Measurements from ENCODE around the gene ERC2. TPM values are rescaled to one million over a fixed set of nuclear protein-coding genes. Genes with fewer than 3 reads are reported as not detected.
A peak's percentile ranks its signal among the peaks of the same experiment; 100 is the strongest.

ERC2 gene
- total RNA-seq, 2 donors from 2014 or later, result 0.14 TPM; not detected in 1

- ATAC-seq, result no peak
- intact Hi-C loops (cut with DNase I, micrococcal nuclease), result no loop called here
- DNase-seq, result no peak
These were observed 818.3 kb downstream of the ERC2 start for GRCh38 chr3:55650011-55650410.

- no peak for DNase-seq
- intact Hi-C loops (cut with DNase I, micrococcal nuclease), result no loop called here
- no peak for ATAC-seq
These were observed 818.7 kb downstream of the ERC2 start for GRCh38 chr3:55649554-55649953.

GRCh38 chr3:55648591-55649318 is 819.5 kb downstream of the ERC2 start:
- no peak for ATAC-seq
- intact Hi-C loops (cut with DNase I, micrococcal nuclease), result no loop called here
- no peak for DNase-seq

- intact Hi-C loops (cut with DNase I, micrococcal nuclease), result no loop called here
- ATAC-seq (no peak), DNase-seq (no peak)
These were observed 820.6 kb downstream of the ERC2 start for GRCh38 chr3:55647670-55648069.

GRCh38 chr3:55647063-55647462 is 821.2 kb downstream of the ERC2 start:
- ATAC-seq (no peak), DNase-seq (no peak)
- intact Hi-C loops (cut with DNase I, micrococcal nuclease), result no loop called here

GRCh38 chr3:55646121-55646520 is 822.1 kb downstream of the ERC2 start:
- ATAC-seq, result no peak
- no peak for DNase-seq
- intact Hi-C loops (cut with DNase I, micrococcal nuclease), result no loop called here

- ATAC-seq (no peak), DNase-seq (no peak)
- intact Hi-C loops (cut with DNase I, micrococcal nuclease), result no loop called here
These were observed 822.8 kb downstream of the ERC2 start for GRCh38 chr3:55645422-55645821.

GRCh38 chr3:55643283-55643682 is 825.0 kb downstream of the ERC2 start:
- intact Hi-C loops (cut with DNase I, micrococcal nuclease), result no loop called here
- DNase-seq (no peak), ATAC-seq (no peak)

- no peak for ATAC-seq
- intact Hi-C loops (cut with DNase I, micrococcal nuclease), result no loop called here
- no peak for DNase-seq
These were observed 826.3 kb downstream of the ERC2 start for GRCh38 chr3:55641964-55642363.

GRCh38 chr3:55639896-55640765 is 828.1 kb downstream of the ERC2 start:
- ATAC-seq (peak; percentile 89), DNase-seq (peak in 1 of 2 donors; percentile 17)
- intact Hi-C loops (cut with DNase I, micrococcal nuclease), result no loop called here

GRCh38 chr3:55639143-55639542 is 829.1 kb downstream of the ERC2 start:
- ATAC-seq, result no peak
- intact Hi-C loops (cut with DNase I, micrococcal nuclease), result no loop called here
- DNase-seq, result no peak

- DNase-seq (no peak), ATAC-seq (no peak)
- intact Hi-C loops (cut with DNase I, micrococcal nuclease), result no loop called here
These were observed 830.2 kb downstream of the ERC2 start for GRCh38 chr3:55637906-55638638.

GRCh38 chr3:55636300-55637195 is 831.7 kb downstream of the ERC2 start:
- ATAC-seq (peak; percentile 74), DNase-seq (peak; percentile 18 to 37)
- intact Hi-C loops (cut with DNase I, micrococcal nuclease), result no loop called here

GRCh38 chr3:55634345-55634744 is 833.9 kb downstream of the ERC2 start:
- no peak for ATAC-seq
- intact Hi-C loops (cut with DNase I, micrococcal nuclease), result no loop called here
- no peak for DNase-seq

GRCh38 chr3:55633333-55633732 is 834.9 kb downstream of the ERC2 start:
- no peak for ATAC-seq
- intact Hi-C loops (cut with DNase I, micrococcal nuclease), result no loop called here

GRCh38 chr3:55631766-55632331 is 836.4 kb downstream of the ERC2 start:
- ATAC-seq, result no peak

More at GRCh38 chr3:55633333-55633732, 834.9 kb downstream of the ERC2 start:
- DNase-seq, result no peak

GRCh38 chr3:55630921-55631299 is 837.4 kb downstream of the ERC2 start:
- intact Hi-C loops (cut with DNase I, micrococcal nuclease), result no loop called here
- ATAC-seq (no peak), DNase-seq (no peak)

More at GRCh38 chr3:55631766-55632331, 836.4 kb downstream of the ERC2 start:
- intact Hi-C loops (cut with DNase I, micrococcal nuclease), result no loop called here
- DNase-seq, result no peak

GRCh38 chr3:55630280-55630920 is 837.9 kb downstream of the ERC2 start:
- intact Hi-C loops (cut with DNase I, micrococcal nuclease), result no loop called here
- ATAC-seq, result peak; percentile 77
- peak; percentile 70 to 79 for DNase-seq
